ENCODE results near the gene C11orf21.

C11orf21 gene

DNA sequence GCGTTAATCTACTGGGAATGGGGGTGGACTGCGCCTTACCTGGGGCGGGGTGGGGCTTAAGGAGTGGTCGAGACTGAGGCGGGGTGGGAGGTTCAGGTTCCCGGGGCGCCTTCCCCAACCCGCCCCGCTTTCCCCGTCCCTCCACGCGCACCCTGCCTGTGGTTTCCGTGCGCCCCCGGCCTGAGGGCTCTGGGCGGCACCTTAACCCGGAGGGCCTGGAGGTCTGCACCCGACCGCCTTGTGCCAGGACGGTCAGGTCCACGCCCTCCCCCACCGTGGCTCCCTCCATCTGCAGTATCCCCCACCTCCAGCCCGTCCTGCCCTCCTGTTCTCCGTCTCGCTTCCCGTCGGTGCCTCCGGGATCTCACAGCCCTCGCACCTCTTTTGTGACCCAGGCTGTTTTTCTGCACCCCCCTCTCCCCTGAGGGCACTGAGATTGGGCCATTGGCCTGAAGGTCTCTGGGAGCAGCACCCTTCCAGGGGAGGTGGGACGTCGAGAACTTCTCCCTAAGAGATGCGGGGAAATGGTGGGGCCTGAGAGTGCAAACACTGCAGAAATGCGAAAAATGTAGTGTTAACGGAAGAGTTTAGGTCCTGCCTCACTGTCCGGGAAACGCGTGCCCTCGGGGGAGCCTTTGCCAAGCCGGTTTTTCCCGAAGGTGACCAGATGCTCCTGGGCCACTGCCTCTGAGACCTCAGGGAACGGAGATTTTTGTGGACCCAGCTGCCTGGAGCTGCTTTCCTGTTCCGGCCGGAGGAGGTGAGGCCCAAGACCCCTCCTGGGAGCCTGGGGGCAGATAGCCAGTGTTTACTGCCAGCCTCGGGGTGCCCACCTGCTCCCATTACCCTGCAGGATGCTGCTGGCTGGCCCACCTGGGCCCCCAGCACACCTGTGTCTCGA, 30.1 kb downstream of the C11orf21 start:
- no peak for DNase-seq (ENCODE audit: low read depth in 2 of 2)

DNA sequence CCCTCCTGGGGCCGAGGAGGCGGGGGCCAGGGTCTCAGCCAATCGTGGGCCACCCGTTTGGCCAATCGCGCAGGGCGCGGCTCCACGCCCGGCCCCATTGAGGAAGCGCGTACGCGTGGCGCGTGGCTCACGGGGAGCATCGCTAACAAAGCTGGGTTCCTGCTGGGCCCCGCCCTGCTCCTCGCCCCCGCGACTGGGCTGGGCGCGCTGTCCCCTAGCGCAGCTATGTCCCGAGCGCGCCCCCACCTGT, 30.7 kb downstream of the C11orf21 start:
- DNase-seq (ENCODE audit: low read depth in 2 of 2): peak in 1 of 2 experiments; percentile 32

DNA sequence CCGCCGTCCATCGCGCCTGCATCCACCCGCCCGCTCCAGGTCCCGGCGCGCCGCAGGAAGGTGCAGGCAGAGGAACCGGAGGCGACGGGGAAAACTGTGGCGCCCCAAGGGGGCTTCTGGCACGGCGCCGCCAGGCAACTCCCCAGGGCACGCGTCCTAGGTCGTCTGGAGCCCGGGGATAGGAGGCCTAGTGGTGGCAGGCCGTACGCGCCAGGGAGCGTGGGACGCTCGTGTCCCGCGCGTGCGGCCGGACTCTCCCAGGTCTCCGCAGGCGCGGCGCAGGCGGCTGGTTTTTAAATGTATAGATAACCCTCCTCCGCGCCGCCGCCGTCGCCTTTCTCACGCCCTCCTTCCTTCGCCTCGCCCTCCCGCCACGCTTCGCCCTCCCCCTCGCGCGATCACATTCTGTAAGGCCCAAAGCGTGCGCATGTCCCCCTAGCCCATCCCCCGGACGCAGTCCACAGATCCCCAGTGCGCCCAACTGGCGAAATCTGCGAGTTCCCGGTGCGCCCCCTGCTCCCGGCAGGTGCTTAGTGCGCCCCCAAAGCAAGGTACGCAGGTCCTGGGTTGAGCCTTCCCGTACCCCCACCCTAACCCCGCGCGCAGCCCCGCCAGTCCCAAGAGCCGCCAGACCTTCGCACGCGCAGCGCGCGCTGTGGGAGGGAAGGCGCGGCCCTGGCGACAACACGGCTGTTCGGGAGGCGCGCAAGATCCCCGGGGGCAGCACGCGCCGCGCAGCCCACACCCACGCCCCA, 31.2 kb downstream of the C11orf21 start, which contains the start of gene ASCL2:
Gene ASCL2, minus strand, starts transcription at position 267 of the 755 bp plus-strand sequence. Its CDS starts 256 bp downstream, at position 11.
- DNase-seq (ENCODE audit: low read depth in 2 of 2): no peak

GRCh38 chr11:2269601-2270321, 32.0 kb downstream of the C11orf21 start:
- no peak for DNase-seq (ENCODE audit: low read depth in 2 of 2)

DNA sequence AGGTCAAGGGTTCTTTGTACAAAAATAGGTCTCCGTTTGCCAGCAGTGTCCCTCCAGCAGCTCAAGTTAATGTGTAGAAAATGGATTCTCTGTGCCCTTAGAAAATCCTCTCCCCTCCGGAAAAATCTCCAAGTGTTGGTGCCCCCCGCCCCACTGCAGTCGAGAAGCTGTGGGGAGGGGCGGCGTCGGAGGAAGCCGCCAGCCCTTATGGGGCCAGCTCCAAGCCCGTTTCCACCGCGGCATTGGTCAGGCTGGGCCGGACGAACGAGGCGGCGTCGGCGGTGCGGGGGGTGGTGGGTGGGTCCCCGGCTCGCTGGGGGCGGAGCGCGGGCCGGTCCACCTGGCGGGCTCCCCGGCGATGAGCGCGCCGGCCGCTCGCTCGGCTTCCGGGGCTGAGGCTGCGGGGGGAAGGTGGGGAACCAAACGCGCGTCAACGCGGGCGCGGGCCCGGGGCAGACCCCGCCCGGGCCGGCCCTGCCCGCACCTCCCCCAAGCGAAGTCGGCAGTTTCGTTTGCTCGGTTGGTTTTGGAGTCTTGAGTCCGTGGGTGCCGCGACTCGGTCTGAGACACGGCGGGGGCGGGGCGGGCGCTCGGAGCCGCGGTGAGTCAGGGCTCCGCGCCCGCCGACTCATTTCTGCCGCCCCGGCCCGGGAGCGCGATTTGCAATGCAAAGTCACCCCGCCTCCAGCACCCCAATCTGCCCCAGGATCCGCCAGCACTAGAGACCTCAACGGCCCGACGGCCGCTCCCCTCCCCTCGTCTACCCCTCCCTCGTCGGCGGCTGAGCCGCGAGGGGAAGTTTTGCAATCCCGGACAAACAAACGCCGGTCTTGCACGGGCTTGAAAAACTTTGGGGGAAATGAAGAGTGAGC, 32.8 kb downstream of the C11orf21 start:
- peak; percentile 62 to 79 for DNase-seq (ENCODE audit: low read depth in 2 of 2)

GRCh38 chr11:2267851-2268728, 33.6 kb downstream of the C11orf21 start:
- no peak for DNase-seq (ENCODE audit: low read depth in 2 of 2)

DNA sequence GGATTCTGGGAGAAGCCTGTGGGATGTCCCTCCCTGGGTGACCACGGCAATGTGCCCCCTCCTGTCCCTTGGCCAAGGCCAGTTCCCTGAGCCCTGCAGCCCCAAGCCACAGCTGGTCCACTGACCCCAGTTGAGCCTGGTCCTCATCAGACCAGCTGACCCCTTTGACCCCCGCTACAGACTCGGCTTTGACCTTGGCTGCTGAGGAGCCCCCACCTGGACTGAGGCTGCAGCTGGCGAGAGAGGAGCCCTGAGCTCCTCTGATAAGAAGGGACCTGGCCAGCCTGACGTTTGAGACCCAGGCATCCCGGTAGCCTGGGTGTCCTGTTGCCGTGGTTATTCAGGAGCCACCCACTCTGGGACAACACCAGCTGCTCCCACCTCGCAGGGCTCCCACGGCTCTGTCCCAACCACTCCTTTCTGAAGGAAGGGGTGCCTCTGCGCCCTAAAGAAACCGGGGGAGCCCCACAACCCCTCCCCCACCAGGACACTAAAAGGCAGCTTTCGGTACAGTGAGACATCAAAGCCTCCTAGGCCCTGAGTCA, 34.3 kb downstream of the C11orf21 start:
- no peak for DNase-seq (ENCODE audit: low read depth in 2 of 2)

- no peak for DNase-seq (ENCODE audit: low read depth in 2 of 2)
Measured at GRCh38 chr11:2266586-2267305, 35.0 kb downstream of the C11orf21 start.

DNA sequence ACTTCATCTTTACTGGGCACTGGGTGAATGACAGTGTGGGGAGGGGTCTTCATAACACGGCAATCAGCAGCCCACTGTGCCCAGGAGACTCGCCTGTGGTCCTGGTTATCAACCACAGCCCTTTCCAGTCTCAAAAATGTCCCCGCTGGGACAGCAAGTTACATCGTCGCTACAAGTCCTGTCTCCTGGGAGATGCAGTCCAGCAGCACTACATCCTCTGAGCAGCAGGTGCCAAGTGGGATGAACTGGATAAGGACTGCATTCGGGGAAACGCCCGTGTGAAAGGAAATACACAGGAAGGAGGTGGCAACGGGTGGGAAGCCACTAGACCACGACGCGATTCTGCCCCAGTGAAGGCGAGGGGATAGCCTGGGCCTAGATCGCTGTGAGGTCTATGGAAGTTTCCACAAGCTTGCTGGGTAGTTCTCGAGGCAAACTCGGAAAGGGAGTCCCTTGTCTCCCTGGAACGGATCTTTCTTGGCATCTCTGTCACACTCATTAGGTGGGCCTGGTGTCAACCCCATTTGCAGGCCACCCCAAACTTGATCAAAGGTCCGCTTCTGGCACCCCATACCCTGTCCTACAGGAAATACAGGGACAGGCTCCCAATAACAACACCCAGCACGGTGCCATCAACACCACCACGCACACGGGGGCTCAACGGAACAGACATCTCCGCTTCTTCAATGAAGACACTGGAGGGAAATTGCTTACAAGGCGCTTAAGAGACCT, 35.7 kb downstream of the C11orf21 start:
- DNase-seq (ENCODE audit: low read depth in 2 of 2): no peak

- no peak for DNase-seq (ENCODE audit: low read depth in 2 of 2)
Measured at GRCh38 chr11:2265396-2265795, 36.3 kb downstream of the C11orf21 start.

DNA sequence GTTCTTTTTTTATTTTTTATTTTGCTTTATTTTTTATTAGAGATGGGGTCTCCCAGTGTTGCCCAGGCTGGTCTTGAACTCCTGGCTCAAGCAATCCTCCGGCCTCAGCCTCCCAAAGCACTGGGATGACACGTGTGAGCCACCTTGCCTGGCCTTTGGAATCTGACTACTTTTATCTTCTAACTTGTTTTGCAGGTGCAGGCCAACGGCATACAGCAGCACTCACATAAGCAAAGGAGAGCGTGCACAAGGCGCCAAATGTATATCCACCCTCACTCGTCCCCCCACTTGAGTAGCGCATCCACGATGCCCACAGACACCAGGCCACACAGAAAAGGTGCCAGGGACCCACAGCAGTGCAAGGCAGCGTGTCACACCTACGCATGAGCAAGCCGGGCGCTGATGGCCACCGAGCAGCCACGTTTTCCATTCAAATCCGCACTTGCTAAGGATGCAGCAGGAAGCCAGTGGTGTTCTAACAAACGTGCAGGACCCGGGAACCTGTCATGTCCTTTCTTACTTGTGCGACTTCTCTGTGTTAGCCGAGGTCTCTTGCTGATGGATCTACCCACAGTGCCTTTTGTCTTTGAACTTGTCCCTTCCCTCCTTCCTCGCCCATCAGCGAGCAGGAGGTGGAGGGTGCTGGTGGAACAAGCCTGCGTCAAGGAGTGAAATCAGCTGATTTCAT, 37.2 kb downstream of the C11orf21 start:
- DNase-seq (ENCODE audit: low read depth in 2 of 2): no peak

DNA sequence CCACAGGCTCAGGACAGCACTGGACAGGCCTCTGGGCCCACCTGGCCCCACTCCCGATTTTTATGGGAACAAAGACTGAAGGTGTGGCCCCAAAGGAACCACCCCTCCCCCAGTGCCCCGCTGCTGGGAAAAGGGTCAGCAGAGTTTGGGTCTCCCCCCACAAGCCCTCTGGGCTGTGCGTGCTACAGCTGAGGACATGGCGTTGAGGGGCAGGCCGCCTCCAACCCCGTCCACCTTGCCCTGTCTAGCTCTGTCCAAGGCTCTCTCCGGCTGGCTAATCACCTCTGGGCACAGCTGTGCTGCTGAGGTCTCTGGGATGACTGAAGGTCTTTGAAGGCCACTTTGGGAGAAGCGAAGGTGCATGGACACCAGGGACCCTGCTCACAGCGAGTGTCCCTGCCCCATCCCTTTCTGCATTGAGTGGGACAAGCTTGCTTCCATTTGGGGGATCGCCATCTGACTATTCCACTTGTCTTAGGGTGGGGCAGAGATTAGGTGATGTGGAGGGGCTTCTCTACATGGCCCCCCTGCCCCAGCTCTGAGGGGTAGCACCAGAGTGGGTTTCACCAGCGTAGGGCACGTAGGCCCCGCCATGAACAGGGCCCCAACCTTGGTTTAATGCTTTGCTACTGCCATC, 37.9 kb downstream of the C11orf21 start:
- DNase-seq (ENCODE audit: low read depth in 2 of 2): no peak

DNA sequence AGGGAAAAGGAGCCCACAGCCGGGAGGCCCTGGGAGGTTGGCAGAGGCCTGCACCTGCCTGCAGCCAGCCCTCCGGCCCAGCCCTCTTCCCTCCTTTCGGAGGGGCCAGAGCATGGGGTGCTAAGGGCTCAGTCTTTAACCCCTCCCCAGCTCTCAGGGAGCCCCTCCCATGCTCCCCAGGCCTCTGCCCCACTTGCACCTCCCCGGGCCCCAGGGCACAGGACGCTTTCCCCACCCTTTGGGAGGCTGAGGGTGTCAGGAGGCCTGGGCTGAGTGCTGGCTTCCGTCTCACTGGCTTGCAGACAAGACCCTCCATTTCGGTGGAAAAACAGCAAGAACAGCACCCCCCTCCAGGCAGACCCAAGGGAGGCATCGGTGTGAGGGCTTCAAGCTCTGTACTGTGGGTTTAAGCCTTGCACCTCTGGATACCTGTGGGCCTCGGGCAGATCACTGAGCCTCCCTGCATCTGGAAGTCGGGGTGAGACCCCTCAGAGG, 38.6 kb downstream of the C11orf21 start:
- DNase-seq (ENCODE audit: low read depth in 2 of 2): no peak

DNA sequence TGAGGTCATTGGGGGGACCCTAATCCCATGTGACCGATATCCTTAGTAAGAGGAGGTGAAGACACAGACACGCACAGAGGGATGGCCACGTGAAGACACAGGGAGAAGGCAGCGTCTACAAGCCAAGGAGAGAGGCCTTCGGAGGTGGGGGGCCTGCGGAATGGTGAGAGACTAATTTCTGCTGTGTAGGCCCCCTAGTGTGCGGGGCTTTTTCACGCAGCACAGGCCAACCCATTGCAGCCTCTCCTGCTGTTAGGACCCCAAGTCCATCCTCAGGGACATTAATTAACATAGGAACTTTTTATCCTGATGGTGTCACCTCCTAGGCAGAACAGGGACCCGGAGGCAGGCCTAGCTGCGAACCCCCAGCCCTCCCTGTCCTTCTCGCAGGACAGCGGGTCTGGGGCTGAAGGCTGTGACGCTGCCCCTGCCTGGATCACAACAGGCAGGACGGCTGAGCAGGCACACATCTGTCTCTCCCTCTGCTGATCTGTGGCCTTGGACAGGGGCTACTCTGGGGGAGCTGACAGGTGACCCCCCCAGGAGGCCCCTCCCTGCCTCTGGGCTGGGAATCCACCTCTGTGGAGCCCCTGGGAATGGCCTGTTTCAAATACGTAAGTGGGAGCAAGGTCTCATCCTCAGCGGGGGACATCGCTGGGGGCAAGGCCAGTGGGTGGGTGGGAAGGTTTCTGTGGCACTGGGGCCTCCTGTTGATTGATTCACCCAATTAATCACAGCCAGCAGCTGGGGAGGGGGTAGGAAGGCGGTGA, 39.2 kb downstream of the C11orf21 start:
- DNase-seq (ENCODE audit: low read depth in 2 of 2): no peak

- DNase-seq (ENCODE audit: low read depth in 2 of 2): no peak
Measured at GRCh38 chr11:2261436-2262230, 40.1 kb downstream of the C11orf21 start.

Measured in stimulated activated CD4-positive, alpha-beta T cell treated with anti-CD3 and anti-CD28 coated beads, Interleukin-12 subunit alpha, Interleukin-12 subunit beta, amount 100 ng/mL, for 24 hours (primary cell).